HG03175 (cell line): ENCODE data around the gene ANKRD17.

ENCODE experiments used
- ATAC-seq: cut with Tn5 transposase; IDR thresholded peaks from one replicate; pipeline ENCODE4 v1.9.1; 2021; ENCODE audit warnings: mild to moderate bottlenecking, moderate library complexity; ENCODE audit not compliant: unreplicated experiment

The ANKRD17 gene

GRCh38 chr4:73055241-73055897 lies 203.2 kb downstream of the ANKRD17 start:
- peak; percentile 72 for ATAC-seq

- no peak for ATAC-seq
These were observed 204.6 kb downstream of the ANKRD17 start for GRCh38 chr4:73053974-73054480.

- ATAC-seq: no peak
These were observed 205.5 kb downstream of the ANKRD17 start for GRCh38 chr4:73053076-73053475.

GRCh38 chr4:73051625-73052024 lies 207.0 kb downstream of the ANKRD17 start:
- no peak for ATAC-seq

GRCh38 chr4:73045879-73046278 lies 212.7 kb downstream of the ANKRD17 start:
- no peak for ATAC-seq

GRCh38 chr4:73037057-73037456 lies 221.5 kb downstream of the ANKRD17 start:
- no peak for ATAC-seq

- no peak for ATAC-seq
These were observed 222.5 kb downstream of the ANKRD17 start for GRCh38 chr4:73036123-73036522.

- no peak for ATAC-seq
These were observed 223.7 kb downstream of the ANKRD17 start for GRCh38 chr4:73034896-73035295.

GRCh38 chr4:73028621-73029020 lies 230.0 kb downstream of the ANKRD17 start:
- no peak for ATAC-seq
